ENCODE data around the gene GRPR. TPM values are rescaled to one million over a fixed set of nuclear protein-coding genes. Genes with fewer than 3 reads are reported as not detected.

Gene GRPR
- total and polyA plus RNA-seq, 11 donors: 0.16 to 0.58 (median 0.27) TPM; not detected in 1

GRCh38 chrX:16112428-16112827 is 10.9 kb upstream of the GRPR start:
- H3K4me1 ChIP-seq: peaks cover 0 to 10% (median 0%) of the 10 kb centered on the region in 12 donors
- ATAC-seq: no peak
- H3K9me3 ChIP-seq: peaks cover 0 to under 1% (median 0%) of the 10 kb centered on the region in 12 donors
- no peak for DNase-seq
- H3K36me3 ChIP-seq: no peaks in the 10 kb centered on the region
- WGBS, 4 donors: 66 to 74% (median 73%) methylated on average over 2 of the region's 2 CpGs
- H3K27ac ChIP-seq: no peak overlapping the region
- intact Hi-C loops (cut with DNase I): no loop called here
- no peak for TF ChIP-seq POLR2A (IDR thresholded peaks at IDR 0.05)
- no peak for TF ChIP-seq CTCF (IDR thresholded peaks at IDR 0.05)
- peaks cover 0 to 14% (median 0%) of the 10 kb centered on the region in 9 donors for H3K27me3 ChIP-seq
- H3K4me3 ChIP-seq: no peak overlapping the region

- Histone ChIP-seq H3K36me3 (no peaks in the 10 kb centered on the region), H3K27ac (peak overlapping the region in 3 of 12 donors; percentile 4 to 46 (median 34)), H3K4me1 (peaks cover 0 to 10% (median 0%) of the 10 kb centered on the region in 12 donors), H3K27me3 (peaks cover 0 to 14% (median 0%) of the 10 kb centered on the region in 9 donors), H3K9me3 (peaks cover 0 to 16% (median 0%) of the 10 kb centered on the region in 12 donors), H3K4me3 (no peak overlapping the region)
- DNase-seq (no peak), ATAC-seq (no peak)
- no peak for TF ChIP-seq POLR2A (IDR thresholded peaks at IDR 0.05)
- TF ChIP-seq CTCF (IDR thresholded peaks at IDR 0.05): no peak
- intact Hi-C loops (cut with DNase I): no loop called here
- 26 to 60% (median 39%) methylated on average over 1 of the region's 1 CpG for WGBS, 4 donors
Measured at GRCh38 chrX:16113978-16114565, 9.3 kb upstream of the GRPR start.

- Histone ChIP-seq H3K27me3 (peaks cover 0 to 14% (median 0%) of the 10 kb centered on the region in 9 donors), H3K9me3 (peaks cover 0 to 22% (median 0%) of the 10 kb centered on the region in 12 donors), H3K36me3 (no peaks in the 10 kb centered on the region), H3K4me1 (peaks cover 0 to 10% (median 0%) of the 10 kb centered on the region in 12 donors), H3K4me3 (no peak overlapping the region), H3K27ac (no peak overlapping the region)
- TF ChIP-seq POLR2A (IDR thresholded peaks at IDR 0.05): no peak
- TF ChIP-seq CTCF (IDR thresholded peaks at IDR 0.05): no peak
- ATAC-seq (no peak), DNase-seq (no peak)
- intact Hi-C loops (cut with DNase I): no loop called here
- 43 to 78% (median 71%) methylated on average over 4 of the region's 4 CpGs for WGBS, 4 donors
Measured at GRCh38 chrX:16114611-16115010, 8.8 kb upstream of the GRPR start.

- Histone ChIP-seq H3K27ac (peak overlapping the region in 1 of 12 donors; percentile 44), H3K9me3 (peaks cover 0 to 22% (median 0%) of the 10 kb centered on the region in 12 donors), H3K27me3 (peaks cover 0 to 23% (median 0%) of the 10 kb centered on the region in 9 donors), H3K4me1 (peaks cover 0 to 5% (median 0%) of the 10 kb centered on the region in 12 donors), H3K36me3 (no peaks in the 10 kb centered on the region), H3K4me3 (no peak overlapping the region)
- ATAC-seq (no peak), DNase-seq (no peak)
- no peak for TF ChIP-seq CTCF (IDR thresholded peaks at IDR 0.05)
- TF ChIP-seq POLR2A (IDR thresholded peaks at IDR 0.05): no peak
- WGBS, 4 donors: 69 to 82% (median 77%) methylated on average over 5 of the region's 5 CpGs
- intact Hi-C loops (cut with DNase I): loop anchor here in 9 of 10 donors (5.0 to 10.0 kb wide), 5 partner anchors 543 to 575 kb away; no protein-coding TSS in a partner anchor
Measured at GRCh38 chrX:16119353-16120220, 3.8 kb upstream of the GRPR start.
